ENCODE data around the gene USP6NL.
A peak's percentile ranks its signal among the peaks of the same experiment; 100 is the strongest.

USP6NL gene

DNA sequence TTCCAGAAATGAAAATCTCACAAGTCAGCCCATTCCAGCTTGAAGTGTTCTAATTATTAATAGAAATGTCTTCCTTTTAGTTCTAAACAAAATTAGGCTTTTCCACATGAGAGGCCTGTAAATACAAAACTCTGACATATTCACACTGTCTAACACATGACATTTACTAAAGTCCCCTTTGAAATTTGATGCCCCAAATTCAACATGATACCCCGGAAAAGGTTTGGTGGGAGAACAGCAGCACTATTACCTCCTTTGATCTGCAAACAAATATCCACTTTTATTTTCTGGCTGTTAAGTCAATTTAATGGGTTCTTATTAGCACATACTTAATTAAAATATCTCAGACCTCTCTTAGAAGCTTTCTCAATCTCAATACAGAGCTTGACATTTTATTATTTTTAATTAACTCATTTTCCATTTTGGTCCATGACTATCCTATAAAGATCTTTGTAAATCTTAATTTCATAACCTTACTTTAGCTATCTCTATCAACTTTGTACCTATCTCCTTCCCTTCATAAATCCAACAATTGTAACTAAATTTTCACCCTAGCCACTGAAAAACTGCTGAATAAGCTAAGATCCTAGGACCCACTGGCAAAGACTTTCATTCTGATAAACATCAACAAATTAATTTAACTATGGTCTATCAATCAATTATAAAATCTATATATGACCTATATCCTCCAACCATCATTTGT lies 63.2 kb downstream of the USP6NL start:
- DNase-seq, result no peak

- no peak for DNase-seq
Observed at GRCh38 chr10:11546581-11546980, 64.9 kb downstream of the USP6NL start.

DNA sequence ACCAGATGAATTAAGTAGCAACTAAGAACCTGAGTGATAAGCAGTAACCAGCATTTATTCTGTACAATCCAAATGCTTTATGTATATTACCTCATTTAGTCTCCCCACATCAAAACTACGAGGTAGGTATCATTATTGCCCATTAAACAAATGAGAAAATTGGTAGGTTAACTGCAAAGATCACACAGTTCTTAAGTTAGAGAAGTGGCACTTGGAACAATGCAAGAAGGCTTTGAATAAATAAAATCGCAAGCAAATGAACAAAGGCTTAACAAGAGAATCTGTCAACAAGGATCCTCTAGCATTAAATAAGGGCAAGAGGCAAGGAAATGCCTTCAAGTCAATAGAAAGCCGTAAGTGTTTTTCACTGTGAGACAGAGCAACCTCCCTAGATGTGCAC lies 70.2 kb downstream of the USP6NL start:
- no peak for DNase-seq

- DNase-seq, result no peak
Observed at GRCh38 chr10:11539191-11539868, 72.1 kb downstream of the USP6NL start.

- DNase-seq, result no peak
Observed at GRCh38 chr10:11538834-11539190, 72.6 kb downstream of the USP6NL start.

DNA sequence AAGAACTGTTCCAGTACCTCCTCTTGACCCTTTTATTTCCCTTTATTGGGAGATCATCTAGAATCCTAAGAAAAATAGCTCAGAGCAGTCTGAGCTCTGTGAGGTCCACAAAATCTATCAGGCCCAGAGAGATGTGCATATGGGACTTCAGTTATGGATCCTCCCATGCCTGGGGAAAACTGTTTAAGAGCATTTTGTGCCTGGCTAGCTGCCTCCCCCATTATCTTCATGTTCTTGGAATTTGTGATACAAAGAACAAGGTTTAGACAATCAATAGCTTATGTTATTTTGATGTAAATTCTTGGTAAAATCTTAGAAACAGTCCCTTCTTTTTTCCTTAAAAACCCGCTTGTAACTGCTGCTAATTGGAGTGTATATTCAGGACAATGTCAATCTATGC lies 75.2 kb downstream of the USP6NL start:
- DNase-seq, result no peak

DNA sequence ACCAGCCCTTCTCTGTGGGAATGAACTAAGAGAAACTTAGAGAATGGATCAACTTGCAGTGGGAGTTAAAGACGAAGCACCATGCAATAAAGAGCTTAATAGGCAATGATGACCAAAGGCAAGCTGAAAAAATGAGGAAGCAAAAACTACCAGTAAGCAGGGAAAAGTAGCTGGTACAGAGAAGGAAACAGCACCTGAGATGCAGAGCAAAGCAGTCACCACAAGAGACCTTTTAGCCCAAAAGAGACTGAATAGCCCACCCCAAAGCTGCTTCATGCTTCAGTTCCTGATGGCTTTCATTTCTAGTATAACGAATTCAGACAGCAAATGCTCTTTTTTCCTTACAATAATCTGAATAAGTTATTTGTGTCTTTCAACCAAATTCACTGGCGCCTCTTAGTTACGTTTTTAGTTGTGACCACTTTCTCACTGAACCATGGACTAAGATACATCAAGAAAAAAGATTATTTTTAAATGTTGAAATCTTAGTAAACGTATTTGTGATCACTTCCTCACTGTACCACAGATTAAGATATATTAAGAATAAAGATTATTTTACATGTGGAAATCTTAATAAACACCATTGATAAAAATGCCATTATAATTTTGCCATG lies 76.0 kb downstream of the USP6NL start:
- no peak for DNase-seq

- DNase-seq, result no peak
Observed at GRCh38 chr10:11533328-11533781, 78.1 kb downstream of the USP6NL start.

DNA sequence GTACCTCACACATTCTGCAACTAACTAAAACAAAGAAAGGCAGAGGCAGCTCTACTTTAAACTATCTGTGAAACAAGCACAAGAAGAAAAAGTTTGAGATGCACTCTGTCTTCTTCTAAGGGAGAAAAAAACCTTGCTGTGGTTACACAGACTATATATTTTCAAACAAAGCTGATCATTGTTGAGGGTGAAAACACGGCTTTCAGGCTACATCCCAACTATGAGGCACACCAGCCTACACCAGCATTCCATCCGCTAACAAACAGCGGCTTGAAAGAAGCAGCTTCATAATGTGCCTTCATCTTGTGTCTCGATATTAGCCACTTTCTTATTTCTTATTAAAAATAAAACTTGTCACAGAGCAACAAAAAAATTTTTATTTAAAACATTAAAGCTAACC lies 79.1 kb downstream of the USP6NL start:
- no peak for DNase-seq

- DNase-seq, result no peak
Observed at GRCh38 chr10:11530806-11531205, 80.6 kb downstream of the USP6NL start.

GRCh38 chr10:11529276-11529903 lies 82.1 kb downstream of the USP6NL start:
- no peak for DNase-seq

GRCh38 chr10:11528286-11528685 lies 83.2 kb downstream of the USP6NL start:
- no peak for DNase-seq

- DNase-seq, result no peak
Observed at GRCh38 chr10:11527691-11528255, 83.7 kb downstream of the USP6NL start.

DNA sequence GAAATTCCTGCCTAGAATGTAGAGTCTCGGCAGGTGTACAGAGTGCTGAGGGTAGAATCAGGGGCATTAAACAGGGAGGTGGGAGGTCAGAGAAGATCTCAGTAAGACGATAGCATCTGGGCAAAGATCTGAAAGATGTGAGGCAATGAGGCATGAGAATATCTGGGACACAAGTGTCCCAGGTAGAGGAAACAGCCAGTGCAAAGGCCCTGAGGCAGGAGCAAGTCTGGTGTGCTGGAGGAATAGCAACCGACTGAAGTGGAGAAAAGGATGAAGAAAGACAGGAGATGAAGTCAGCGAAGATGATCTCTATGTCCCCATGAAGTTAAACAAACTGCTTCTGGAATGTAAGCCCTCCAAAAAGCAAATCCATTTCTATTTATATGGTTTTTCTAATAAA lies 84.4 kb downstream of the USP6NL start:
- no peak for DNase-seq

- no peak for DNase-seq
Observed at GRCh38 chr10:11525503-11525902, 85.9 kb downstream of the USP6NL start.

DNA sequence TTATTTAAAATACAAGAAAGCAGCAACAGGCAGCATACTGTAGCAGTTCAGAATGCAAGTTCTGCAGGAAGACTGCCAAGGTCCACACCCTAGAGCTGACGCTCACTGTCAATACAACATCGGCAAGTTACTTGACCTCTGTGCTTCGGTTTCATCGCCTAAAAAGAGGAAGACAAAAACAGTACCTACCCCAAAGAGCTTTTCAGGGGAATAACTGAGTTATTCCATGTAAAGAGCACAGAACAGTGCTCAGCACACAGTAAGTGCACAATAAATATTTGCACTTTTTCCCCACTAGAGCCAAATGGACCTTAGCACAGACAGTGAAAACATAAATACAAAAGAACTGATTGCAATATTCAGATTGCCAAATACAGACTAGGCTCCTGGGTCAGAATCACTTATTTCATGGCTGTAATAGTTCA lies 88.6 kb downstream of the USP6NL start:
- DNase-seq, result no peak

DNA sequence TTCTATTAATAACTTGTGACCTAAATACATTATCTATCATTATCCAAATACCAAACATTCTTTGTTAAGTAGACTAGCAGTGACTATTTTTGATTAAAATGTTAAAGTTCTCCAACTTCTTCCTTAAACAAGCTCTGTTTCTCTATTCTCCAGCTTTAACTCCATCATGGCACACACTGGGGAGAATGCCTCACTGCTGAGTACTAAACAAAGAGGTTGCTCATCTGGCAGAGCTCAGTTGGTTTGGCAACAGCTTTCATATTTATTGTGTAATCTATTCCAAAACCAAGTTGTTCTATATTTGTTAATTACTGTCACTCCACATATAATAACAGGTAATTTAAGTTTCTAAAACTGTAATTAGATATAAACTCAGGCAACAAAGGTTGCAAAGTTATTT lies 89.6 kb downstream of the USP6NL start:
- no peak for DNase-seq

- DNase-seq, result no peak
Observed at GRCh38 chr10:11520892-11521291, 90.6 kb downstream of the USP6NL start.

DNA sequence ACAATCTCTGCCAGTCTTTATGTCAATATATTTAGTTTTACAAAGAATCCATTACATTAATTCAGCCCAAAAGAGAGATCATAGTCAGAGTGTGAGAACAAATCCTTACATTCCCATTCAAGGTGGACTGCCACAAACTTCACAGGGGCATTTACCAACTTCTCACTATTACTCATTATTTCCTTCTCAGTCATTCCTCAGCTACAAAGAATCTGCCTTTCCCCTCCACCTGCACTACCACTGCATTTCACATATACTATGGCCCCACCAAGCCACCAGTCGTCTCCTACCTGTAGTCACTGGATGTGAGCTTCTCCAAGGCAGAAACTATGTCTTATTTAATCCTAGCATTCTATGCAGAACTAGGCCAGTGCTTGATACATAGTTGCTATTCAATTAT lies 94.3 kb downstream of the USP6NL start:
- DNase-seq, result no peak

- no peak for DNase-seq
Observed at GRCh38 chr10:11516431-11516746, 95.1 kb downstream of the USP6NL start.

- peak; percentile 3 for DNase-seq
Observed at GRCh38 chr10:11515596-11516430, 95.6 kb downstream of the USP6NL start.

DNA sequence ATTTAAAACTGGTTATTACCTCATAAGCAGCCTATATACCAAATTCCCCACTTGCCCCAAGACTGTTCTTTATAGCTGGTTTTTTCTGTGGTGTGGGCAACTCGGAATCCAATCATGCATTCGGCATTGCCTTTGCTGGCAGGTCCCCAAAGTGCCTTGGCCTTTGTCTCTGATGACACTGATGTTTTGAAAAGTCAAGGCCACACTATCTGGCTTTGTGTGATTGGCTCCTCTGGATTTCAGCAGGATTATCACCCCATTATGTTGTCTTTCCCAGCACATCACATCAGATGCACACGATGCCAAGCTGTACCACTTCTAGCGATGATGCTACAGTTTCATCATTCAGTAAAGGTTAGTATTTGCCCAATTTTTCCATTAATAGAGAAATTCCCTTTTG lies 97.7 kb downstream of the USP6NL start:
- no peak for DNase-seq

GRCh38 chr10:11512596-11512995 lies 98.9 kb downstream of the USP6NL start:
- no peak for DNase-seq

Measured in DMS79 treated with DMSO at 0.1 percent for 48 hours (cell line).